Caco-2 (cell line): ENCODE data around the gene ADAM15. TPM values are rescaled to one million over a fixed set of nuclear protein-coding genes. Genes with fewer than 3 reads are reported as not detected.
A peak's percentile ranks its signal among the peaks of the same experiment; 100 is the strongest.

ENCODE experiments used
- BruUV-seq: library from RNA; stranded (reverse); fragments of 400-500 nt; replicated peaks from 2 replicates; lab custom pipeline; 2021; lab: Mats Ljungman, UMichigan
- CTCF ChIA-PET: fragments of 300-600 bp; sonication (Branson Sonifier 250); formaldehyde crosslinking; loops from one replicate; lab custom pipeline; 2022; ENCODE audit warnings: antibody characterized with exemption; lab: Charles Lee
- POLR2A ChIA-PET: fragments of 300-600 bp; sonication (Branson Sonifier 250); formaldehyde crosslinking; loops from one replicate; lab custom pipeline; 2022; ENCODE audit warnings: antibody characterized with exemption; lab: Charles Lee
- DNase-seq, 2 experiments: peaks; one replicate each; pipeline versions ENCODE4 v3.0.0 to v3.0.0-alpha.2; 2020 to 2022
- H3K27me3 ChIP-seq: replicated peaks from 2 replicates; pipeline ENCODE4 v1.6.0; 2011; ENCODE audit warnings: low read length; ENCODE audit not compliant: control insufficient read depth, insufficient read depth
- H3K36me3 ChIP-seq: 2 replicates; pipeline ENCODE4 v1.5.1; 2011; ENCODE audit warnings: low read length; ENCODE audit not compliant: control insufficient read depth, insufficient read depth
- H3K4me1 ChIP-seq: fragments of 250-450 bp; sonication (Bioruptor Pico); 2 replicates; pipeline ENCODE4 v1.5.1; 2020; ENCODE audit warnings: mild to moderate bottlenecking
- H3K4me3 ChIP-seq: 2 replicates; pipeline ENCODE4 v1.5.1; 2011; ENCODE audit warnings: low read depth, mild to moderate bottlenecking, control low read depth, low read length
- H3K9me3 ChIP-seq: fragments of 250-450 bp; sonication (Bioruptor Pico); 2 replicates; pipeline ENCODE4 v1.5.1; 2020; ENCODE audit warnings: mild to moderate bottlenecking, moderate library complexity
- H3K27ac Mint-ChIP-seq: one replicate; pipeline ENCODE4 v1.8.0; 2022; ENCODE audit warnings: mixed read lengths; ENCODE audit not compliant: unreplicated experiment
- H3K27me3 Mint-ChIP-seq: one replicate; pipeline ENCODE4 v1.8.0; 2022; ENCODE audit warnings: mixed read lengths; ENCODE audit not compliant: insufficient read depth, unreplicated experiment
- H3K36me3 Mint-ChIP-seq: one replicate; pipeline ENCODE4 v1.8.0; 2022; ENCODE audit warnings: mild to moderate bottlenecking, mixed read lengths; ENCODE audit not compliant: insufficient read depth, unreplicated experiment
- H3K4me1 Mint-ChIP-seq: one replicate; pipeline ENCODE4 v1.8.0; 2022; ENCODE audit warnings: low read depth, mixed read lengths; ENCODE audit not compliant: unreplicated experiment
- H3K4me3 Mint-ChIP-seq: one replicate; pipeline ENCODE4 v1.8.0; 2022; ENCODE audit warnings: mild to moderate bottlenecking, moderate library complexity, mixed read lengths; ENCODE audit not compliant: unreplicated experiment
- H3K9me3 Mint-ChIP-seq: one replicate; pipeline ENCODE4 v1.8.0; 2022; ENCODE audit warnings: mixed read lengths; ENCODE audit not compliant: unreplicated experiment
- intact Hi-C: fragments of 100-400 bp; cut with micrococcal nuclease; formaldehyde crosslinking; loops from one replicate; pipeline ENCODE4 v1.10.0; 2022; ENCODE audit not compliant: unreplicated experiment
- total RNA-seq: library from RNA; stranded (reverse); gene quantifications from 2 replicates; pipeline ENCODE4 v1.2.3, GENCODE V29; 2022
- TF ChIP-seq, protein P1 (sequence below), 2 experiments: fragments of 200-600 bp in 1 of 2; IDR thresholded peaks; 1 replicate in 1 of 2; 2 replicates in 1 of 2; pipeline versions ENCODE4 v1.5.1 to v1.8.0; 2011 to 2022; ENCODE audit warnings: antibody characterized with exemption in 1 of 2, control low read depth in 1 of 2, inconsistent platforms in 1 of 2, low read depth in 1 of 2, low read length in 1 of 2, mild to moderate bottlenecking in 1 of 2, moderate library complexity in 1 of 2; ENCODE audit not compliant: insufficient read depth in 1 of 2, severe bottlenecking in 1 of 2, unreplicated experiment in 1 of 2

Gene ADAM15
- total RNA-seq, 1 experiment from 2014 or later: 44.0 TPM

DNA sequence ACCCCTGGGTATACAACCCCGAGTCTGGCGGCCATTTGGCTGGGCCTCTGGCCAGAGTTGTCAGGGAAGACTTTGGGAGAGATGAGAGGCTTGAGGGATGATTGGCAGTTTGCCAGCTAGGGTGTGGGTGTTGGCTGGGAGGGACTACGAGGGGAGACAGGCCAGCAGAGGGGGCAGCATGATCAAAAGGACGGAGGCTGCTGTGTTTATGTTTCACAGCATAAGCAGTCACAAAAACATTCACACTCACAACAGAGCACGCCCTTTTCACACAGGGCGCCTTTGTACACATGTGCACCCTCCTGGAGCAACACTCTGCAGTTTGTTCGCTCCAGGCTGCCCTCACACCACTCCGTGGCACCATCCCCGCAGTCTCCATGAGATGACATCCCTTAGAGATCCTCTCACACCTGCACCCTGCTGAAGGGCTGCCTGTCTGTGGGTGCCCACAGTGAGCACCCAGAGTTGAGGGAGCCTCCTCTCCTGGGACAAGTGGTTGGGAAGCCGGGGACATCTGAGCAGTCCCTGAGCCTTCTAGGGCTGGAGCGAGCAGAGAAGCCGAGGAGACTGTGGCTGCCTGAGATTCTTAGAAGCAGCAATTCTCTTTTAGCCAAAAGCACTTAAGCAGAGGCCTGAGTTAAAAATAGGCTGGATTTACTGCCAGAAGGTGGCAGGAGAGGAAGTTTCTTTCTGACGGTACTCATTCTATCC lies 43.0 kb downstream of the ADAM15 start:
- Histone ChIP-seq H3K27me3 (no peaks in the 10 kb centered on the region), H3K4me3 (no peak overlapping the region), H3K4me1 (peaks cover 8% of the 10 kb centered on the region), H3K9me3 (no peaks in the 10 kb centered on the region), H3K36me3 (no peaks in the 10 kb centered on the region)
- Mint-ChIP-seq H3K4me3 (no peak overlapping the region), H3K4me1 (peaks cover 6% of the 10 kb centered on the region), H3K27ac (no peak overlapping the region), H3K27me3 (no peaks in the 10 kb centered on the region), H3K36me3 (no peaks in the 10 kb centered on the region), H3K9me3 (no peaks in the 10 kb centered on the region)
- no peak for DNase-seq
- ChIA-PET CTCF (interaction anchor here (0.5 to 4.9 kb wide), 5 partner anchors 26 to 79 kb away, joined by 4 to 147 read pairs (median 8); partner anchors contain the start of gene KRTCAP2), POLR2A (no interaction called here)
- intact Hi-C loops: loop anchor here (1.0 to 2.0 kb wide), 4 partner anchors 32 to 73 kb away; partner anchors contain the start of genes DPM3 and SLC50A1
- TF ChIP-seq, protein P1, sequence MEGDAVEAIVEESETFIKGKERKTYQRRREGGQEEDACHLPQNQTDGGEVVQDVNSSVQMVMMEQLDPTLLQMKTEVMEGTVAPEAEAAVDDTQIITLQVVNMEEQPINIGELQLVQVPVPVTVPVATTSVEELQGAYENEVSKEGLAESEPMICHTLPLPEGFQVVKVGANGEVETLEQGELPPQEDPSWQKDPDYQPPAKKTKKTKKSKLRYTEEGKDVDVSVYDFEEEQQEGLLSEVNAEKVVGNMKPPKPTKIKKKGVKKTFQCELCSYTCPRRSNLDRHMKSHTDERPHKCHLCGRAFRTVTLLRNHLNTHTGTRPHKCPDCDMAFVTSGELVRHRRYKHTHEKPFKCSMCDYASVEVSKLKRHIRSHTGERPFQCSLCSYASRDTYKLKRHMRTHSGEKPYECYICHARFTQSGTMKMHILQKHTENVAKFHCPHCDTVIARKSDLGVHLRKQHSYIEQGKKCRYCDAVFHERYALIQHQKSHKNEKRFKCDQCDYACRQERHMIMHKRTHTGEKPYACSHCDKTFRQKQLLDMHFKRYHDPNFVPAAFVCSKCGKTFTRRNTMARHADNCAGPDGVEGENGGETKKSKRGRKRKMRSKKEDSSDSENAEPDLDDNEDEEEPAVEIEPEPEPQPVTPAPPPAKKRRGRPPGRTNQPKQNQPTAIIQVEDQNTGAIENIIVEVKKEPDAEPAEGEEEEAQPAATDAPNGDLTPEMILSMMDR (IDR thresholded peaks at IDR 0.05; ENCODE audit: insufficient read depth in 1 of 2, low read depth in 1 of 2, low read length in 1 of 2, severe bottlenecking in 1 of 2, unreplicated experiment in 1 of 2): peak; percentile 43 to 54
- no TSS peak for BruUV-seq

DNA sequence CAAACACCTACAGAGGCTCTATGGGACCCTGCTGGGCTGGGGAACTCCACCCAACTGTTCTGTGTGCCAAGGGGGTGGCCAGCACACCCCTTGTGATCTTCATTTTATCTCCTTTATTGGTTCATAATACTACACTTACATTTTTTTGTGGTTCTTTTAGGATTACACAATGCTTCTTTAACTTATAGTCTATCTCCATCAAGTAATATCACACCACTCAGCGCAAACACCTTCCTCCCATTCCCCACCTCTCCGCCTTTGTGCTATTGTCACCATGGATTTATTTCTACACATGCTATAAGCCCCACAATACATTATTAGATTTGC lies 43.5 kb downstream of the ADAM15 start:
- ChIA-PET CTCF (interaction anchor here (0.6 to 2.4 kb wide), 3 partner anchors 27 to 78 kb away, joined by 4 to 12 read pairs (median 8); partner anchors contain the start of gene KRTCAP2), POLR2A (no interaction called here)
- Histone ChIP-seq H3K27me3 (no peaks in the 10 kb centered on the region), H3K4me1 (peaks cover 8% of the 10 kb centered on the region), H3K9me3 (no peaks in the 10 kb centered on the region), H3K36me3 (no peaks in the 10 kb centered on the region), H3K4me3 (no peak overlapping the region)
- Mint-ChIP-seq H3K9me3 (no peaks in the 10 kb centered on the region), H3K27ac (no peak overlapping the region), H3K4me1 (peaks cover 6% of the 10 kb centered on the region), H3K27me3 (no peaks in the 10 kb centered on the region), H3K36me3 (no peaks in the 10 kb centered on the region), H3K4me3 (no peak overlapping the region)
- no TSS peak for BruUV-seq
- DNase-seq: no peak
- intact Hi-C loops: loop anchor here (1.0 to 2.0 kb wide), 4 partner anchors 32 to 73 kb away; partner anchors contain the start of genes DPM3 and SLC50A1
- TF ChIP-seq, protein P1 (IDR thresholded peaks at IDR 0.05; ENCODE audit: insufficient read depth in 1 of 2, low read depth in 1 of 2, low read length in 1 of 2, severe bottlenecking in 1 of 2, unreplicated experiment in 1 of 2): no peak

- POLR2A ChIA-PET: interaction anchor here (0.7 kb wide), 1 partner anchor 67 kb away, joined by 3 read pairs; no protein-coding TSS in a partner anchor
- no peaks in the 10 kb centered on the region for H3K4me1 Mint-ChIP-seq
- no peaks in the 10 kb centered on the region for H3K27me3 ChIP-seq
- BruUV-seq: no TSS peak
- CTCF ChIA-PET: interaction anchor here (0.6 to 2.2 kb wide), 4 partner anchors 8 to 179 kb away, joined by 3 to 10 read pairs (median 4); partner anchors contain the start of gene KRTCAP2
- no peaks in the 10 kb centered on the region for H3K27me3 Mint-ChIP-seq
- no peak overlapping the region for H3K4me3 Mint-ChIP-seq
- no peaks in the 10 kb centered on the region for H3K36me3 ChIP-seq
- no peaks in the 10 kb centered on the region for H3K4me1 ChIP-seq
- no peaks in the 10 kb centered on the region for H3K9me3 Mint-ChIP-seq
- intact Hi-C loops: no loop called here
- no peak for DNase-seq
- TF ChIP-seq, protein P1 (IDR thresholded peaks at IDR 0.05; ENCODE audit: insufficient read depth in 1 of 2, low read depth in 1 of 2, low read length in 1 of 2, severe bottlenecking in 1 of 2, unreplicated experiment in 1 of 2): no peak
- H3K4me3 ChIP-seq: no peak overlapping the region
- H3K36me3 Mint-ChIP-seq: no peaks in the 10 kb centered on the region
- no peaks in the 10 kb centered on the region for H3K9me3 ChIP-seq
- H3K27ac Mint-ChIP-seq: no peak overlapping the region
Measured at GRCh38 chr1:155099331-155099730, 48.2 kb downstream of the ADAM15 start.
